Fibroblast of mammary gland (primary cell): Measurements from ENCODE around the gene SRSF1.

Experiments used
- DNase-seq: peaks from one replicate; pipeline ENCODE4 v3.0.0-alpha.2; 2010; ENCODE audit warnings: low read depth
- H3K4me3 ChIP-seq: 2 replicates; pipeline ENCODE4 v1.5.1; 2011; ENCODE audit warnings: low read depth, mild to moderate bottlenecking, low read length, moderate library complexity; ENCODE audit not compliant: control insufficient read depth
- CTCF ChIP-seq: conservative IDR thresholded peaks from 2 replicates; pipeline ENCODE4 v1.5.1; 2011; ENCODE audit warnings: low read depth, low read length, inconsistent platforms; ENCODE audit not compliant: control insufficient read depth, insufficient read depth

Gene SRSF1

GRCh38 chr17:58005031-58005727, 1.9 kb downstream of the SRSF1 start:
- TF ChIP-seq CTCF, result no peak
- no peak for DNase-seq

GRCh38 chr17:58004060-58004459, 3.0 kb downstream of the SRSF1 start:
- H3K4me3 ChIP-seq, result no peak overlapping the region
- DNase-seq, result no peak
- TF ChIP-seq CTCF, result no peak

More at GRCh38 chr17:58005031-58005727, 1.9 kb downstream of the SRSF1 start:
- peak overlapping the region; percentile 88 for H3K4me3 ChIP-seq

GRCh38 chr17:58002973-58003372, 4.1 kb downstream of the SRSF1 start:
- no peak for DNase-seq
- no peak overlapping the region for H3K4me3 ChIP-seq
- TF ChIP-seq CTCF, result no peak

- DNase-seq, result no peak
- no peak overlapping the region for H3K4me3 ChIP-seq
- peak; percentile 4 for TF ChIP-seq CTCF
These were observed 4.7 kb downstream of the SRSF1 start for GRCh38 chr17:58002154-58002948.

GRCh38 chr17:58001461-58002124, 5.5 kb downstream of the SRSF1 start:
- DNase-seq, result no peak
- no peak overlapping the region for H3K4me3 ChIP-seq
- TF ChIP-seq CTCF, result no peak

- DNase-seq, result peak; percentile 83
- peak; percentile 84 for TF ChIP-seq CTCF
- no peak overlapping the region for H3K4me3 ChIP-seq
These were observed 7.5 kb downstream of the SRSF1 start for GRCh38 chr17:57999496-58000017.
